ENCODE measurements around the gene MBOAT1.

MBOAT1 gene

GRCh38 chr6:20233007-20233730 lies 20.9 kb upstream of the MBOAT1 start:
- DNase-seq = no peak

DNA sequence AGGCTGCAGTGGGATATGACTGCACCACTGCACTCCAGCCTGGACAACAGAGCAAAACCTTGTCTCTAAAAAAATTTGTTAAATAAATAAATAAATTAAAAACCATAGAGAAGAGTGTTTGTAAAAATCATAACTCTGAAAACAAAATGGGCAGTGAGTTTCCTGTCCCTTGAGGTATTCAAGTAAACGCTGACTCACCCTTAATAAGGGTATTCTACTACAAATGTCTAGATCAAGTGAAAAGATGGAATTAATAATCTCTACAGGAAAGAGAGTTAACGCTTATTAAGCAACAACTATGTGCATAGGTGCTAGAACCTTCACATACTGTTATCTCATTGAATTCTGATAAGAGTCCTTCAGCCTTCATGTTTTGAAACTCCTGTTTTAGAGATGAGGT lies 19.9 kb upstream of the MBOAT1 start:
- DNase-seq = no peak

GRCh38 chr6:20230401-20231119 lies 18.3 kb upstream of the MBOAT1 start:
- no peak for DNase-seq

DNA sequence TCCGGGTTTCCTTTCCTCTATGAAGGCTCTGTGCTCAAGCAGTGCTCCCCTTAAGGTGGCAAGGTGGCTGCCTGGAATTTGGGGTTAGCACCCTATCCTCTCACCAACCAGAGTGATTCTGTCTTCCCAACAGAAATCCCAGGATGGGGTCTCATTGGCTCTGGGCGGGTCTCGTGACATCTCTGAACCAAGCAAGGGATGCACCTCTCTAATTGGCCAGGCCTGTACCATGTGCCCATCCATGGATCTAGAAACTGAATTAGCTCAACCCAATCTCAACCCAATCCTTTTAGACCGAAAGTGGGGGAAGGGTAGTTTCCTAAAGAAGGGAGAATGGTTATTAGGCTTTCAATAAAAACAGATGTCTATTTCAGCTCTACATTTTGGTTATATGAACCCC lies 17.6 kb upstream of the MBOAT1 start:
- no peak for DNase-seq

DNA sequence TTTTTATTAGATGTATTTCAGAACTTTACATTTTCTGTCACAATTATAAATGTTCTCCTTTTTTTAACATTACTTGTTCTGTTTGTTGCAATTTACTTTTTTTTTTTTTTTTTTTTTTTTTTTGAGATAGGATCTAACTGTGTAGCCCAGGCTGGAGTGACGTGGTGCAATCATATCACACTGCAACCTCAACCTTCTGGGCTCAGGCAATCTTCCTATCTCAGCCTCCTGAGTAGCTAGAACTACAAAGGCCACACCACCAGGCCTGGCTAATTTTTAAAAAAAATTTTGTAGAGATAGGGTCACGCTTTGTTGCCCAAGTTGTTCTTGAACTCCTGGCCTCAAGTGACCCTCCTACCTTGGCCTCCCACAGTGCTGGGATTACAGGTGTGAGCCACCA lies 15.1 kb upstream of the MBOAT1 start:
- DNase-seq = no peak

DNA sequence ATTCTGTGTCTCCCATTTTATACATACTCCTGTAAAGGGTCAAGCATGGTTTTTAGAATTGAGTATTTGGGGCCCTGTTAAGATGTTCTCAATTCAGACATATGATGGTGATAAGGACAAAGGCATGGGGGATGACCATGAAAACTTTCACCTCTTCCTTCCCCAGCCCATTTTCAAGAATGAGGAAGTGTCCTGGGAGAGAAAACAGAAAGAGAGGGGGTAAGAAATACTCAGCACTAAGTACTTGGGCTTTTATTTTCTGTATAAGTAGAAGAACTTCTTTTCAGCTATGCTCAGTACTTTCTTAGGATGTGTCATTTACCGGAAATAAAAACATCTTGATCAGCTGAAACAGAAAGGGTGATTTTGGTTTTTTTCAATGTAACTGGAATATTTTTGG lies 10.9 kb upstream of the MBOAT1 start:
- no peak for DNase-seq

DNA sequence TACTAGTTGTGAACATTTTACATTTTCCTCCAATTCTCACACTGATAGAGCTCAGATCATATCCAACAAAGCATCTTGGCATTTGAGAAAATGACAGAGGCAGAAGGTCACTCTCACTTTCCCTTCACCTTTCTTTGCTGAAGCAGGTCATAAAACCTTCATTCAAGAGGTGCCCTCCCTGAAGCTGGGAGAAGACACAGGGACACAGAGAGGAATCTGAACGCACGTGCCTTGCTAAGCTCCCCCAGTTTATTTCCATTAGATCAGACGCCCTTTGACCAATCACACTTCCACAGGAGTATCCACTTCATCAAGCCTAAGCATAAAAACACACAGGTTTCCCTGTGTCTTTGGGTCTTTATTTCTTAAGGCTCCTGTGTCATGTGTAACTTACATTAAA lies 9.2 kb upstream of the MBOAT1 start:
- no peak for DNase-seq

DNA sequence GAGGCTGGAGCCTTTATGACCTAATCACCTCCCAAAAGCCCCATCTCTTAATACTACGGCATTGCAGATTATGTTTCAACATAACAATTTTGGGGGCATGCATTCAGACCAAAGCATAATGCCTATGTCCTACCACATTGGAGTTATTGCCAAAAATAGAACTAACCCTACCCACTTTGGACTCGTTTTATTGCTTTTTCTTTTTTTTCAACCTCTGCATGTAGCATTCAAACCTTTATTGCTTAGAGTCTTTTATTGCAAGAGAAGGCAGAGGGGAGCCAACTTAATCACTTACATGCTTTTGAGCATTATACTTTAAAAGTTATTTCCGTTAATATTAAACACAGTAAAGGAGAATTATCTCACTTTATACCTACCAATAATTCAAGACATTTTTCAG lies 8.1 kb upstream of the MBOAT1 start:
- no peak for DNase-seq

GRCh38 chr6:20217891-20218290 lies 5.6 kb upstream of the MBOAT1 start:
- DNase-seq = no peak

GRCh38 chr6:20217324-20217855 lies 5.1 kb upstream of the MBOAT1 start:
- DNase-seq = no peak

GRCh38 chr6:20215310-20215709 lies 3.0 kb upstream of the MBOAT1 start:
- DNase-seq = no peak

DNA sequence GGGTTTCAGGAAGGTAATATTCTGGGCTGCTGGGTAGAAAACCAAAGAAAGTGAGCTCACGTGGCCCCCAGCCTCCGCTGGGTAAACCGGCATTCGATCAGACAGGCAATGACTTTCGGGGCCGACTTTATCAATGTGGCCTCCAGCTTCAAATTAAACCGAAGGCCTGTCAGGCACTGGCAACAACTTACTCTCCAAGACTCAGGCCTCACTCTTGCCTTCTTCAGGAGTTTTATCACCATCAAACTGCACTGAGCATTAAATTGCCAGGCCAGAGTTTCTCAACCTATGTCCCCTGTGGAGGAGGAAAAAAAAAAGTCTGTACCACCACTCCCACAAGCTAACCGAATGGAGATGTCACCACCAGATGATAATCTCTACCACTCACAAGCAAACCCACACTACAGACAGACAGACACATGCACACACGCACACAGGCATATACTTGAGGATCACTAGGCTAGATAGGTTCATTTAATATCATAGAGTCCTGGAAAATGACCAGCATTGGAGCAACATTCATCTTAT lies 1.1 kb upstream of the MBOAT1 start:
- DNase-seq = peak; percentile 48

GRCh38 chr6:20211941-20212391 lies 303 bp downstream of the MBOAT1 start:
- peak; percentile 87 for DNase-seq

DNA sequence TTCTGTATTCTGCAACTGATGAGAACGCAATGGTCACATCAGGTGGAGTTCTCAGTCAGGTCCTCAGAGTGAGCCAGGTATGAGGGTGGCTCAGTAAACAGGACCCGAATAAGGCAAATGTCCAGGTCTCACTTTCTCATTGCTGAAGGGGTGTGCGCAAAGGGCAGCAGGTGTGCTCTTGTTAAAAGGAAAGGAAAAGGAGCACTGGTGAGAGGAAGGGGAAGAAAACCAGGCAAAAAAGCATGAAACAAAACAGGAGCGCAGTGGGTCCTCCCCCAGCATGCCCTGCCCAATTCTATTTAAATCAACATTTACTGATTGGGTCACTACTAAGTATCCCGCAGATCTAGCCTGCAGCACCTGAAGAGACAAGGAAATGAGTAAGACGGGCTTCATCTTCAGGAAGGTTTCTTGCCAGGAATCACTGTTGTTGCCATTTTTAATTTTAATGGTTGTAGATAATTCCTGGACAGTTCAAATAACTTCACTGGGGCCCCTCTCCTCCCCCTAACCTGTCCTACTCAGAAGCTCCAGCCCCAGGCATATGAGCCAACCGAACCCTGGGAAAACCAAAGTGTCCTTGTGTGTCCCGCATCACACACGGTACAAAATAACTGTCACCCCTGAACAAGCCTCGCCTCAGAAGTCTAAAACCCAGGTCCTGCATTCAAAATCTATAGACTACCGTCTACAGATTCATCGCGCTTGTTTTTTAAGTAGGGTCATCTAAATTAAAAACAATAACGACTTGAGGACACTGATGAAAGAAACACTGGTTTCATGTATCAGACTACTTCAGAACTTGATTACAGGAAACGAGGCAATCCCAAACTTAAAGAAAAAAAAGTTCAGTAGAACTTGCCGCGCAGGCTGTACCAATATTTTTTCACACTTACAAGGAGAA lies 980 bp downstream of the MBOAT1 start:
- DNase-seq = peak; percentile 69

DNA sequence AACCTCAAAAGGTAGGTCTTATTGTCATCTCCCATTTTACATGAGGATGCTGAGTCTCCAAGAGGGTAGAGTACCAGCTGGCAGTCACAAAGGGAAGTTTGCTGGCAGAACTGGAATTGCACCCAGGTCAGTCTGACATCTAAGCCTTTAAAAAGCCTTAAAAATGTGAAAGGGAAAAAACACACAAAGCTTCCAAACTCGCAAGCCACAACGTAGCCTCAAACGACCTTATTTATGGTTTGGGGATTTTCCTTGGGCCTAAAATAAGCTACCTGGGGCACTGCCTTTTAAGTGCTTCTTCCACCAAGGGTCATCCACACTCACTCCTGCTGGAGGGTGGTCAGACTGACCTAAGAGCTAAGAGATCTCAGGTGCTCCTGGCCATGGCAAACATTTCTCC lies 2.1 kb downstream of the MBOAT1 start:
- DNase-seq = no peak

DNA sequence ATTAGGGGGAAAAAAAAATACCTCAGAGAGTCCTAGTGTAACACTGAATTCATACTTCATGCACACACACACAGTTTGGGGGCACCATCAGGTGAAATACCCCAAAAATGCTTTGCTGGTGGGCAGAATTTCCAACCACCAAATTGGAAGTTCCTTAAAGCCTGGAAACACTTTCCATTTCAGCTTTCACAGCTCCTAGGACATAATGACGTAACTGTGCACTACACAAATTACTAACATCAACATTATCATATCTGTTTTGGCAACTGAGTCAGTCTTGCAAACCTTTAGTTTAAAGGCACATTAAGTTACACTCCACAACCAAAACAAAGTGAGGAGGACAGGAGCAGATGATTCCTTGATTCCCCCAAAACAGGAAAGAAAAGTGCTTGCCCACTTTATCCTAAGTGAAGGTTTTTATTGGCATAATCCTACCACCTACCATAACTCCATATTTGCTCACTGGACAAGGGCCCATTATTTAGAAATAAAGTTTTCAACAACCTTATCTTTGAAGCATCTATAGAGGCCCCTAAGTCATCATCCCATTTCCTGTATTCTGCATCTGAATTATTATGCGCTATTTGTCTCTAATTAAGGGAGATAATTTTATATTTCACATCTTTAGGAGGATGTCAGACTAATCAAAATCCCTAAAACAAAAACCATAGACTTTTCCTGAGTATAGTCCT lies 3.4 kb downstream of the MBOAT1 start:
- DNase-seq = no peak

GRCh38 chr6:20207088-20207418 lies 5.2 kb downstream of the MBOAT1 start:
- DNase-seq = no peak

DNA sequence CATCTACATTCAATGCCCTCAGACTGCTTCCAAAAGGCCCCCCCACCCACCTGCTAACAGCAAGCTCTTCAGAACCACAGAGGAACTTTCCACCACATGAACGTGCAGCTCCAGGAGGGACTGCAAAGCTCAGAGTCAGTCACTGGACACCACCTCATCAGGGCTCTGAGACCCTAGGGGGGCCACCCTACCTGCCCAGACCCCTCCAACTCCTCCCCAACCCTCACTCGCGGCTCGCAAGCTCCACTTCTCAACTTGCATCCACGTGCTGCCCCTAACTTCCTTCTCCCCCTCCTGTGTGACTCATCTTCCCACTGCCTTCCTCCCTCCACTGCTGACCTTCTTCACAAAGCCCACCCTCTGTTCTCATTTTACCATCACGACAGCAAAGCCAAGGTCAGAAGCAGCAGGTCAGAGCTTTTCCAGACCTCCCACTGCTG lies 6.5 kb downstream of the MBOAT1 start:
- no peak for DNase-seq

DNA sequence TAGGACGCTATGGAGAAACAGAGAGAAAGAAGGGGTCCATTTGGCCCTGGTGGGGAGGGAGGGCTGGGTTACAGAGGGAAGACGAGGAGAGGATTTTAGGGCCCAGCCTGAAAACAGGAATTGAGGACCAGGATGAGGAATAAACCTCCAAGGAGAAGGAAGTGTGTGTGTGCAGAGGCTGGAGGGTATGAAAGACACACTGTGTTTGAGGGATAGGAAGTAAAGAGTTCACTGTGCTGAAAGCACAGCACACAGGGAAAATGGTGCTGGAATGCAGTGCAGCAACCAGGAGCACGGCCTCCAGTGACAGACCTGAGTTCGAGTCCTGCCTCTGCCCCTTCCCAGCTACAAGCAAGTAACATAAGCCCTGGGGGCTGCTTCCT lies 7.8 kb downstream of the MBOAT1 start:
- peak; percentile 52 for DNase-seq

DNA sequence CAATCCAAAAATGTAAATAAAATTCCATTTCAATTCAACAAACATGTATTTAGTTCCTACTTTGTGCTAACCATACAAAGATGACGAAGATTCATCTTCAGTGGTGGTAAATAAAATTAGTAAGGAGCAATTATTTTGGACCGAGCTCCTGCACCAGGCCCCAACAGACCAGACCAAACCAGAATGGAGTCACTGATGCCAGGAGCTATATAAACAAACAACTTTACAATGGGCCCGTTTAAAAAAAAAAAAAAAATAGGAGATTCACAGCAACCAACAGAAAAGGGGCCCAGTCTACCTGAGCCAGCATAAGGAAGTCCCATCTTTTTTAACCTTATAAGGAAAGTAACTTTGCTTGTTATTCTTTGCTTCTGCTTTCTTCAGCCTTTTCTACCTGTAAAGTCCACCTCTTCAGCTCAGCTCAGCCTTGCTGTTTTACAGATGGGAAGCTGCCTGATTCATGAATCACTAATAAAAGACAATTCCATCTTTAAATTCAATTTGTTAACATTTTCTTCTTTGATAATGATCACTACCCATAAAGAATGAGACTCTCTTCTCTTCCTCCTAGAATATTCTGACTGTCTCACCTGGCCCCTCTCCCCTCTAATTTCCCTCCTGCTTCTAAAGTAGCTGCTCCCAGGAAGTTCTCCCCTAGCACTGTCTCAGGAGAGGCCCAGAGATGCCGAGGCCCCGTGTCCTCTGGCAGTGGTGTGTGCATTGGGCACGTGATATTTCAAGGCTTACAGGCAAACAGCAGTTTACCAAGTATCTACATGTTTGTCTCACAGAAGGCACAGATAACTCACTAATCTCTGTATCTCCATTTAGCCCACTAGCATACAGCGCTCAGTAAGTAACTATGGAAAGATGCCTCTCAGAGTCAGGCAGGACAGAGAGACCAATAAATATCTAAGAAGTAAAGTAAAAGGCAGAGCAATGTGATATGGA lies 8.4 kb downstream of the MBOAT1 start:
- peak; percentile 85 for DNase-seq

DNA sequence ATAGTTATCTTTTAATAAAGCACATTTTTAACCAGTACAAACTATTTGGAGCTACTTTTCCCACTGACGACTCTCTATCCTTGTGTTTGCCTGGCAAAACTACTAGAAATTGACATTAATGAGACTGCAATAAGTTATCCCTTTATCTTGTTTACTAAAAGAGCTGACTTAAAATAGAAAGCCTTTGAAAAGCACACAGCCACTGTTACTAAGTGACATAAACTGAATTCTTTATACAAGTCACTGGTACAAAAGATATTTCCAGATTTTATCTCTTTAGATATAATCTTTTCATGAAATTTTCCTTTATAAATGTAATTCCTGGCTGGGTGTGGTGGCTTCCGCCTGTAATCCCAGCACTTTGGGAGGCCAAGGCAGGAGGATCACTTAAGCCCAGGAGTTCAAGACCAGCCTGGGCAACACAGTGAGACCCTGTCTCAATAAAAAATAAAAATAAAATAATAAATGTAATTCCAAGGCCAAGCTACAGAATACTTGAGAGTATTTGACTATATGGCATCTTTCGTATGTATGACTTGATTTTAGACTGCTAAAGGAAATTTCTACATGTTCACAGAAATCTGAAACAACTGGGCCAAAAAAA lies 9.5 kb downstream of the MBOAT1 start:
- peak; percentile 37 for DNase-seq
